ENCODE data around the gene SLAMF8.

SLAMF8 gene

GRCh38 chr1:159828581-159829272 lies 2.1 kb downstream of the SLAMF8 start:
- no peak overlapping the region for H3K4me3 ChIP-seq (ENCODE audit: low read length)
- no peak for DNase-seq (ENCODE audit: low read depth)
- TF ChIP-seq CTCF (conservative IDR thresholded peaks at IDR 0.05; ENCODE audit: low read depth, low read length), result no peak

GRCh38 chr1:159829273-159829634 lies 2.6 kb downstream of the SLAMF8 start:
- TF ChIP-seq CTCF (conservative IDR thresholded peaks at IDR 0.05; ENCODE audit: low read depth, low read length), result peak; percentile 55
- DNase-seq (ENCODE audit: low read depth), result no peak
- no peak overlapping the region for H3K4me3 ChIP-seq (ENCODE audit: low read length)

GRCh38 chr1:159829822-159830465 lies 3.3 kb downstream of the SLAMF8 start:
- DNase-seq (ENCODE audit: low read depth), result peak; percentile 48
- TF ChIP-seq CTCF (conservative IDR thresholded peaks at IDR 0.05; ENCODE audit: low read depth, low read length), result no peak
- no peak overlapping the region for H3K4me3 ChIP-seq (ENCODE audit: low read length)

GRCh38 chr1:159830722-159831121 lies 4.0 kb downstream of the SLAMF8 start:
- no peak for TF ChIP-seq CTCF (conservative IDR thresholded peaks at IDR 0.05; ENCODE audit: low read depth, low read length)
- no peak overlapping the region for H3K4me3 ChIP-seq (ENCODE audit: low read length)
- no peak for DNase-seq (ENCODE audit: low read depth)

GRCh38 chr1:159831412-159832141 lies 4.9 kb downstream of the SLAMF8 start:
- H3K4me3 ChIP-seq (ENCODE audit: low read length), result no peak overlapping the region
- DNase-seq (ENCODE audit: low read depth), result no peak
- TF ChIP-seq CTCF (conservative IDR thresholded peaks at IDR 0.05; ENCODE audit: low read depth, low read length), result no peak

- DNase-seq (ENCODE audit: low read depth), result no peak
- no peak overlapping the region for H3K4me3 ChIP-seq (ENCODE audit: low read length)
- TF ChIP-seq CTCF (conservative IDR thresholded peaks at IDR 0.05; ENCODE audit: low read depth, low read length), result no peak
Measured at GRCh38 chr1:159832309-159832708, 5.6 kb downstream of the SLAMF8 start.
